HepG2 (cell line): Measurements from ENCODE around the gene TRIO. TPM values are rescaled to one million over a fixed set of nuclear protein-coding genes. Genes with fewer than 3 reads are reported as not detected.

Experiments
- AGO2 ChIP-seq: fragments of 200-400 bp; formaldehyde crosslinking; optimal IDR thresholded peaks from 2 replicates; pipeline ENCODE3; 2017; ENCODE audit warnings: mild to moderate bottlenecking, low read depth, low read length, moderate library complexity
- ATF4 ChIP-seq, 2 experiments: fragments of 450-650 bp in 1 of 2; sonication (generic) in 1 of 2; formaldehyde crosslinking; IDR thresholded peaks; 2 replicates each; pipeline versions ENCODE4 v1.5.0 to v1.8.0; 2020 to 2022; ENCODE audit warnings: mild to moderate bottlenecking in 1 of 2, missing genetic modification reagents in 1 of 2
- ATF6 ChIP-seq: sonication (generic); formaldehyde crosslinking; conservative IDR thresholded peaks from 2 replicates; pipeline ENCODE4 v1.4.0; 2020; ENCODE audit warnings: missing genetic modification reagents
- ATF7-NPFF ChIP-seq: sonication (generic); formaldehyde crosslinking; IDR thresholded peaks from 2 replicates; pipeline ENCODE4 v1.8.1; 2023; ENCODE audit warnings: mild to moderate bottlenecking, low read depth, missing genetic modification reagents, moderate library complexity
- BORCS8-MEF2B ChIP-seq: sonication (generic); formaldehyde crosslinking; IDR thresholded peaks from 2 replicates; pipeline ENCODE4 v1.8.0; 2022; ENCODE audit warnings: mild to moderate bottlenecking, missing genetic modification reagents
- BRCA1 ChIP-seq: sonication (generic); formaldehyde crosslinking; IDR thresholded peaks from 2 replicates; pipeline ENCODE4 v1.4.0; 2020; ENCODE audit warnings: missing genetic modification reagents
- BRD4 ChIP-seq: sonication (generic); formaldehyde crosslinking; IDR thresholded peaks from 2 replicates; pipeline ENCODE4 v1.4.0; 2020; ENCODE audit warnings: missing genetic modification reagents
- GATA4 ChIP-seq: sonication (generic); IDR thresholded peaks from 2 replicates; pipeline ENCODE4 v1.6.1; 2016; ENCODE audit warnings: antibody characterized with exemption, low read depth, borderline replicate concordance
- HOXA5 ChIP-seq: sonication (generic); formaldehyde crosslinking; IDR thresholded peaks from 2 replicates; pipeline ENCODE4 v1.4.0; 2020; ENCODE audit warnings: missing genetic modification reagents
- ISX ChIP-seq: sonication (generic); formaldehyde crosslinking; conservative IDR thresholded peaks from 2 replicates; pipeline ENCODE4 v1.5.0; 2020; ENCODE audit warnings: missing genetic modification reagents
- NBN ChIP-seq: fragments of 450-650 bp; conservative IDR thresholded peaks from 2 replicates; pipeline ENCODE4 v1.6.1; 2017
- NFRKB ChIP-seq: fragments of 450-650 bp; IDR thresholded peaks from 2 replicates; pipeline ENCODE4 v1.6.1; 2017
- PAXIP1 ChIP-seq: sonication (generic); formaldehyde crosslinking; conservative IDR thresholded peaks from 2 replicates; pipeline ENCODE4 v1.4.0; 2020; ENCODE audit warnings: mild to moderate bottlenecking, missing genetic modification reagents, moderate library complexity
- SMARCC2 ChIP-seq: fragments of 450-650 bp; IDR thresholded peaks from 2 replicates; pipeline ENCODE4 v1.6.1; 2017; ENCODE audit warnings: antibody characterized with exemption, mild to moderate bottlenecking
- SP140L ChIP-seq: sonication (generic); formaldehyde crosslinking; IDR thresholded peaks from 2 replicates; pipeline ENCODE4 v1.4.0; 2020; ENCODE audit warnings: missing genetic modification reagents, borderline replicate concordance
- TAF1 ChIP-seq: sonication (generic); formaldehyde crosslinking; IDR thresholded peaks from 2 replicates; pipeline ENCODE4 v1.4.0; 2020; ENCODE audit warnings: missing genetic modification reagents
- TOPORS ChIP-seq: sonication (generic); formaldehyde crosslinking; IDR thresholded peaks from 2 replicates; pipeline ENCODE4 v1.8.0; 2023; ENCODE audit warnings: mild to moderate bottlenecking, missing genetic modification reagents
- ZBTB33 ChIP-seq: sonication (generic); formaldehyde crosslinking; IDR thresholded peaks from 2 replicates; pipeline ENCODE4 v1.4.0; 2020; ENCODE audit warnings: missing genetic modification reagents
- ZNF614 ChIP-seq: IDR thresholded peaks from 2 replicates; pipeline ENCODE4 v1.6.1; 2018; ENCODE audit warnings: missing biosample characterization, missing genetic modification reagents, inconsistent platforms, borderline replicate concordance
- ZNF713 ChIP-seq: sonication (generic); formaldehyde crosslinking; IDR thresholded peaks from 2 replicates; pipeline ENCODE4 v1.4.0; 2020; ENCODE audit warnings: mild to moderate bottlenecking, missing genetic modification reagents
- ZNF788 ChIP-seq: sonication (generic); formaldehyde crosslinking; IDR thresholded peaks from 2 replicates; pipeline ENCODE4 v1.5.0; 2020; ENCODE audit warnings: mild to moderate bottlenecking, missing genetic modification reagents, borderline replicate concordance
- ZUFSP ChIP-seq: sonication (generic); formaldehyde crosslinking; IDR thresholded peaks from 2 replicates; pipeline ENCODE4 v1.9.0; 2021; ENCODE audit warnings: missing genetic modification reagents, mild to moderate bottlenecking, borderline replicate concordance
- polyA plus RNA-seq, 8 experiments: library from polyadenylated mRNA; depleted of rRNA in 3 of 8; stranded (reverse) in 7 of 8; unstranded in 1 of 8; fragments of >200 nt; fragmentation: Illumina TruSeq in 4 of 8; extraction: Trizol in 4 of 8; gene quantifications; 2 replicates each; pipeline versions ENCODE4 v1.2.1 to v1.2.3, GENCODE V29; 2011 to 2016; ENCODE audit warnings: low read depth in 4 of 8, missing spikeins in 1 of 8, mixed read lengths in 1 of 8; ENCODE audit not compliant: insufficient read depth in 1 of 8
- total RNA-seq, 5 experiments: library from RNA; depleted of rRNA; stranded (reverse); fragments of >200 nt; fragmentation: Illumina TruSeq; extraction: Trizol; gene quantifications; 2 replicates each; pipeline ENCODE4 v1.2.3, GENCODE V29; 2016; ENCODE audit warnings: low read depth in 1 of 5

TRIO gene
- total and polyA plus RNA-seq, 2 of the 13 experiments (the other 11 are each of a cell fraction or from before 2014, with no cell fraction given): 45.2 to 45.9 TPM

GRCh38 chr5:14212838-14213237, 69.7 kb downstream of the TRIO start (continued):
- TF ChIP-seq BORCS8-MEF2B (no peak), ZNF788 (CRISPR knock-in tag) (no peak), SP140L (CRISPR knock-in tag) (no peak), AGO2 (no peak), ISX (no peak), ZNF614 (no peak), ZUFSP (CRISPR knock-in tag) (no peak), PAXIP1 (CRISPR knock-in tag) (peak; percentile 89), TOPORS (CRISPR knock-in tag) (no peak), TAF1 (CRISPR knock-in tag) (no peak), ATF7-NPFF (no peak), NFRKB (no peak), NBN (no peak), SMARCC2 (no peak), ATF6 (CRISPR knock-in tag) (no peak), GATA4 (no peak), ZNF713 (CRISPR knock-in tag) (no peak), BRD4 (no peak), BRCA1 (CRISPR knock-in tag) (no peak), HOXA5 (CRISPR knock-in tag) (no peak), ATF4 (CRISPR knock-in tag; IDR thresholded peaks at IDR 0.05) (0 out of 4 replicates have a peak, but pooled peaks of 1 of the 2 experiments have one; percentile 8), ZBTB33 (CRISPR knock-in tag) (no peak)
